ENCODE data around the gene NFATC1.

NFATC1 gene

DNA sequence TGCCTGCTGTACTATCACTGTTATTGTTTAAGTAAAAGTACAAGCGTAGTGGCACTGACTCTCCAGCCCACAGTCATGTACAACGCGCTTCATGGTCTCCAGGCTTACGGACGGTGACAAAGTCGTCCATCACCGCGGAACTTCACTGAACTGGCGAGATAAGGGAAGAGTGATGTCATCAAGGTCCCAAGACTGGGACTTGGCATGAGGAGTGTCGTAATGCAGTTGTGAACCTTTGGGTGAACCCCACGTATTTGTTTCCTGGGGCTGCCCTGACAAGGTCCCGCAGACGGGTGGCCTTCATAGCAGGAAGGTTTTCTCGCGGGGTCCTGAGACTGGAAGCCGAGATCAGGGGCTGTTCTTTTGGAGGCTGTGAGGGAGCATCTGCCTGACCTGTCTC, 17.3 kb downstream of the NFATC1 start:
- no peaks in the 10 kb centered on the region for H3K27me3 ChIP-seq (replicated peaks; ENCODE audit: control insufficient read depth, insufficient read depth, low read length)
- H3K36me3 ChIP-seq (ENCODE audit: control insufficient read depth, insufficient read depth, low read length), result no peaks in the 10 kb centered on the region
- TF ChIP-seq CTCF (IDR thresholded peaks at IDR 0.05; ENCODE audit: insufficient read depth, low read length, poor library complexity, severe bottlenecking), result no peak
- no peak for DNase-seq (ENCODE audit: extremely low read depth, insufficient read length)
- no peak overlapping the region for H3K4me3 ChIP-seq (replicated peaks; ENCODE audit: low read depth, low read length)

DNA sequence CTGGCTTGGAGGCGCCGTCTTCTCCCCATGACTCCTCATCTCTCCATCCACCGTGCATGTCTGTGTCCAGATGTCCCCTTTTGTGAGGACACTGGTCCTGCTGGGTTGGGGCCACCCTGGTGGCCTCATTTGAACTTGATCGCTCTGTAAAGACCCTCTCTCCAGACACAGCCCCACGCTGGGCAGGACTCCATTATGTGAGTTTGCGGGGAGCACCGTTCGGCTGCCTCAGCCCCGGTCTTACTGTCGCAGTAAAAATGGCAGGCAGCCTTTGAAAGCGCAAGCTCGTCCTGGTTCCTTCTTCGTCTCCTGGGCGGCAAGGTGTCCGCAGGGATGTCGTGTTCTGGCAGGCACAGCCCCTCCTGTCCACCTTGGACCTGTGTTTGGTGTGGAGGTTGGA, 17.7 kb downstream of the NFATC1 start:
- no peaks in the 10 kb centered on the region for H3K27me3 ChIP-seq (replicated peaks; ENCODE audit: control insufficient read depth, insufficient read depth, low read length)
- H3K4me3 ChIP-seq (replicated peaks; ENCODE audit: low read depth, low read length), result no peak overlapping the region
- no peak for DNase-seq (ENCODE audit: extremely low read depth, insufficient read length)
- no peak for TF ChIP-seq CTCF (IDR thresholded peaks at IDR 0.05; ENCODE audit: insufficient read depth, low read length, poor library complexity, severe bottlenecking)
- no peaks in the 10 kb centered on the region for H3K36me3 ChIP-seq (ENCODE audit: control insufficient read depth, insufficient read depth, low read length)

- Histone ChIP-seq H3K4me3 (replicated peaks; ENCODE audit: low read depth, low read length) (no peak overlapping the region), H3K27me3 (replicated peaks; ENCODE audit: control insufficient read depth, insufficient read depth, low read length) (no peaks in the 10 kb centered on the region), H3K36me3 (ENCODE audit: control insufficient read depth, insufficient read depth, low read length) (no peaks in the 10 kb centered on the region)
- no peak for DNase-seq (ENCODE audit: extremely low read depth, insufficient read length)
- TF ChIP-seq CTCF (IDR thresholded peaks at IDR 0.05; ENCODE audit: insufficient read depth, low read length, poor library complexity, severe bottlenecking), result no peak
Measured at GRCh38 chr18:79413901-79414300, 18.2 kb downstream of the NFATC1 start.

DNA sequence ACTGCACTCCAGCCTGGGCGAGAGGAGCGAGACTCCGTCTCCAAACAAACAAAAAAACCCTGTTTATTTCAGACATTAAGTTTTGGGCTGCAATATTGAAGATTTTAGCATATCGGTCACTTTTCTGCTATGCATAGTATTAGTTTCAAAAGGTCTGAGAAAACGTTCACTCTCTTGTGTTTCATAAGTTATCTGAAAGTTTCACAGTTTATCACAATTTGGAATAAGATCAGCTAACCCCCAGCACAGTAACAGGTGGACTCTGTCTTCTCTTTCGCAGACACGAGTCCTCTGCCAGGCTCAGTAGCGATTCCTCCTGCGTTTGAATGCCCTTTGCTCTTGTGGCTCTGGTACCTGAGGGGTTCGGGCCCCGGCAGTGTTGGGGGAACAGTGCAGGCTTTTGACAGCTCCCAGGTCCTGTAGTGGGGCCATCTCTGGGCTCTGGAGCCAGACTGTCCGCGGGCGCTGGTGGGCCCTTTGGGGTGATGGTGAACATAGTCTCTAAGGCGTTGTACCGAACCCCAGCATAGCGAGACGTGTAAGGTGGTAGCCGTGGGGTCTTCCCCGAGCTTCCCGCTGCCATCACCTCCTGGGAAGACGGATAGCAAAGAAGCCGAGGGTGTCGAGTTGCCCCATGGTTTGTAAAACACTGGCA, 20.4 kb downstream of the NFATC1 start:
- H3K27me3 ChIP-seq (replicated peaks; ENCODE audit: control insufficient read depth, insufficient read depth, low read length), result no peaks in the 10 kb centered on the region
- H3K4me3 ChIP-seq (replicated peaks; ENCODE audit: low read depth, low read length), result no peak overlapping the region
- no peak for DNase-seq (ENCODE audit: extremely low read depth, insufficient read length)
- no peaks in the 10 kb centered on the region for H3K36me3 ChIP-seq (ENCODE audit: control insufficient read depth, insufficient read depth, low read length)
- TF ChIP-seq CTCF (IDR thresholded peaks at IDR 0.05; ENCODE audit: insufficient read depth, low read length, poor library complexity, severe bottlenecking), result no peak

DNA sequence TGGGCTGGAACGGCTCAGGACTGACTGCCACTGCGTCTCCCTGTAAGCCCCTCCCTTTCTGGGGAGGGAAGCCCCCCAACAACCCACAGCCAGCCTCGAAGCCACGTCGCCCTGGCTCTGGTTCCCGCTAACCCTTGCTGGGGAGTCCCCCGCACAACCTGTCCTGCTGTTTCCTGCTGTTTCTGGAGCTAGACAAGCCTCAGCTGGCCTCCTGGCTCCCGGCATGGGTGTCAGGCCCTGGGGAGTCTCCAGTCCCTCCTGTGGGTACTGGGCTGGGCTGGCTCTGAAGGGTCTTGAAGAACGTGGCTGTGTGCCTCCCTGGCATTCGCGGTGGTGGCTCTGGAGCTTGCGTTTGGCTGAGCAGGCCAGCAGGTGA, 20.9 kb downstream of the NFATC1 start:
- Histone ChIP-seq H3K4me3 (replicated peaks; ENCODE audit: low read depth, low read length) (no peak overlapping the region), H3K27me3 (replicated peaks; ENCODE audit: control insufficient read depth, insufficient read depth, low read length) (no peaks in the 10 kb centered on the region), H3K36me3 (ENCODE audit: control insufficient read depth, insufficient read depth, low read length) (no peaks in the 10 kb centered on the region)
- DNase-seq (ENCODE audit: extremely low read depth, insufficient read length), result no peak
- no peak for TF ChIP-seq CTCF (IDR thresholded peaks at IDR 0.05; ENCODE audit: insufficient read depth, low read length, poor library complexity, severe bottlenecking)

DNA sequence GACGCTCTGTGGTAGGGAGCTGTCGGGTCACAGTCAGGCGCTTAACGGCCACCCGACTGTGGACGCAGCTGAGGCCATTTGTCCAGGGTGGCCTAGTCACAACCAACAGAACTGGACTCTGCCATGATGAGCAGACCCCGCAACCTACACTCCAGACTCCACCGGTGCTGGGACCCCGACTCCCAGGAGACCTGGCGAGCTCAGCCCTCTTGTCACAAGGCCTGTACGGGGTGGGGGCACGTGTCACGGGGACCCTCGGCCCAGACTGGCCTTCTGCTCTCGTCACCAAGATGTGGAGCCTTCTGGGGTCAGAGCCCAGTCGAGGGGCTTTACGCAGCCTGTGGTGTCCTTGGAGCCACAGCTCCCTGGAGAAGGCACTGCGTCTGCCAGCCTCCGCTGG, 22.5 kb downstream of the NFATC1 start:
- TF ChIP-seq CTCF (IDR thresholded peaks at IDR 0.05; ENCODE audit: insufficient read depth, low read length, poor library complexity, severe bottlenecking), result no peak
- H3K4me3 ChIP-seq (replicated peaks; ENCODE audit: low read depth, low read length), result no peak overlapping the region
- no peak for DNase-seq (ENCODE audit: extremely low read depth, insufficient read length)
- H3K27me3 ChIP-seq (replicated peaks; ENCODE audit: control insufficient read depth, insufficient read depth, low read length), result no peaks in the 10 kb centered on the region
- H3K36me3 ChIP-seq (ENCODE audit: control insufficient read depth, insufficient read depth, low read length), result no peaks in the 10 kb centered on the region

Data from GM06990 (cell line).